OCI-LY7 (cell line): Measurements from ENCODE around the gene CNGA4. TPM values are rescaled to one million over a fixed set of nuclear protein-coding genes. Genes with fewer than 3 reads are reported as not detected.
A peak's percentile ranks its signal among the peaks of the same experiment; 100 is the strongest.

Source experiments
- BruUV-seq: library from RNA; stranded (reverse); fragments of 400-500 nt; replicated peaks from 2 replicates; lab custom pipeline; 2021; lab: Mats Ljungman, UMichigan
- CTCF ChIA-PET: fragments of 300-600 bp; sonication (Branson Sonifier 250); formaldehyde crosslinking; loops from one replicate; lab custom pipeline; 2022; ENCODE audit warnings: antibody characterized with exemption; ENCODE audit not compliant: unreplicated experiment; lab: Charles Lee
- POLR2A ChIA-PET: fragments of 300-600 bp; sonication (Branson Sonifier 250); formaldehyde crosslinking; loops from one replicate; lab custom pipeline; 2022; ENCODE audit warnings: antibody characterized with exemption; lab: Charles Lee
- DNase-seq: peaks from one replicate; pipeline ENCODE4 v3.0.0-alpha.2; 2015; ENCODE audit warnings: low spot score
- H2AFZ ChIP-seq: fragments of 200-600 bp; sonication (generic), shearing (Covaris generic); 2 replicates; pipeline ENCODE4 v1.6.1; 2014; ENCODE audit warnings: mild to moderate bottlenecking, antibody characterized with exemption, low read length, moderate library complexity
- H3K27ac ChIP-seq: fragments of 200-600 bp; sonication (generic); 2 replicates; pipeline ENCODE4 v1.5.1; 2014; ENCODE audit warnings: mixed run types, low read depth, mild to moderate bottlenecking, moderate library complexity, low read length, inconsistent platforms; ENCODE audit not compliant: poor library complexity, severe bottlenecking
- H3K36me3 ChIP-seq: fragments of 200-600 bp; sonication (generic); 2 replicates; pipeline ENCODE4 v1.6.1; 2014; ENCODE audit warnings: mild to moderate bottlenecking, antibody characterized with exemption, low read length, moderate library complexity, mixed read lengths; ENCODE audit not compliant: insufficient read depth
- H3K4me1 ChIP-seq: fragments of 200-600 bp; sonication (generic); 2 replicates; pipeline ENCODE4 v1.5.1; 2014; ENCODE audit warnings: mild to moderate bottlenecking, low read length; ENCODE audit not compliant: insufficient read depth, poor library complexity, severe bottlenecking
- H3K4me2 ChIP-seq: fragments of 200-600 bp; sonication (generic); 2 replicates; pipeline ENCODE4 v1.6.1; 2014; ENCODE audit warnings: mild to moderate bottlenecking, low read length
- H3K4me3 ChIP-seq: fragments of 200-600 bp; sonication (generic); 2 replicates; pipeline ENCODE4 v1.5.1; 2014; ENCODE audit warnings: mild to moderate bottlenecking, low read depth, low read length; ENCODE audit not compliant: poor library complexity, severe bottlenecking
- H3K79me2 ChIP-seq: fragments of 200-600 bp; sonication (generic); 2 replicates; pipeline ENCODE4 v1.6.1; 2016; ENCODE audit warnings: low read depth, mild to moderate bottlenecking, low read length, moderate library complexity, mixed read lengths; ENCODE audit not compliant: insufficient read depth
- H3K9me2 ChIP-seq: fragments of 200-600 bp; sonication (generic); 2 replicates; pipeline ENCODE4 v1.6.1; 2016; ENCODE audit warnings: mild to moderate bottlenecking, low read length, mixed read lengths; ENCODE audit not compliant: insufficient read depth
- H3K9me3 ChIP-seq: fragments of 200-600 bp; sonication (generic); 2 replicates; pipeline ENCODE4 v1.6.1; 2014; ENCODE audit warnings: mild to moderate bottlenecking, mixed run types, low read length, mixed read lengths
- H4K20me1 ChIP-seq: fragments of 200-600 bp; sonication (generic); 2 replicates; pipeline ENCODE4 v1.6.1; 2014; ENCODE audit warnings: mild to moderate bottlenecking, antibody characterized with exemption, low read length, moderate library complexity, mixed read lengths; ENCODE audit not compliant: insufficient read depth
- EZH2phosphoT487 ChIP-seq: fragments of 200-600 bp; sonication (generic); IDR thresholded peaks from 2 replicates; pipeline ENCODE4 v1.6.1; 2018; ENCODE audit warnings: low read depth, borderline replicate concordance, mild to moderate bottlenecking, mixed run types, antibody characterized with exemption, low read length, moderate library complexity, mixed read lengths
- intact Hi-C: fragments of 100-400 bp; cut with micrococcal nuclease; formaldehyde crosslinking; loops from one replicate; pipeline ENCODE4 v1.10.0; 2022; ENCODE audit not compliant: unreplicated experiment
- total RNA-seq, 2 experiments: library from RNA; depleted of rRNA in 1 of 2; stranded (reverse); fragments of >200 nt in 1 of 2; shearing (Covaris generic) in 1 of 2; gene quantifications; 2 replicates each; pipeline ENCODE4 v1.2.3, GENCODE V29; 2014 to 2022
- TF ChIP-seq, protein P1 (sequence below): fragments of 200-600 bp; sonication (generic); conservative IDR thresholded peaks from 2 replicates; pipeline ENCODE4 v1.5.1; 2014; ENCODE audit warnings: mild to moderate bottlenecking, antibody characterized with exemption, low read length, moderate library complexity, mixed read lengths

Gene CNGA4
- total RNA-seq, 2 experiments from 2014 or later = 0.28 to 0.97 TPM

GRCh38 chr11:6269994-6270393 lies 31.1 kb downstream of the CNGA4 start:
- H3K9me2 ChIP-seq = no peaks in the 10 kb centered on the region
- BruUV-seq = no TSS peak
- CTCF ChIA-PET = no interaction called here
- H2AFZ ChIP-seq = no peak overlapping the region
- H3K27ac ChIP-seq = no peak overlapping the region
- H3K36me3 ChIP-seq = no peaks in the 10 kb centered on the region
- no peak overlapping the region for H3K4me3 ChIP-seq
- H4K20me1 ChIP-seq = no peaks in the 10 kb centered on the region
- intact Hi-C loops = loop anchor here (5.0 kb wide), 1 partner anchor 47 kb away; no protein-coding TSS in a partner anchor
- H3K4me2 ChIP-seq = no peak overlapping the region
- no peak for DNase-seq
- H3K79me2 ChIP-seq = no peaks in the 10 kb centered on the region
- TF ChIP-seq EZH2phosphoT487 = no peak
- TF ChIP-seq, protein P1, sequence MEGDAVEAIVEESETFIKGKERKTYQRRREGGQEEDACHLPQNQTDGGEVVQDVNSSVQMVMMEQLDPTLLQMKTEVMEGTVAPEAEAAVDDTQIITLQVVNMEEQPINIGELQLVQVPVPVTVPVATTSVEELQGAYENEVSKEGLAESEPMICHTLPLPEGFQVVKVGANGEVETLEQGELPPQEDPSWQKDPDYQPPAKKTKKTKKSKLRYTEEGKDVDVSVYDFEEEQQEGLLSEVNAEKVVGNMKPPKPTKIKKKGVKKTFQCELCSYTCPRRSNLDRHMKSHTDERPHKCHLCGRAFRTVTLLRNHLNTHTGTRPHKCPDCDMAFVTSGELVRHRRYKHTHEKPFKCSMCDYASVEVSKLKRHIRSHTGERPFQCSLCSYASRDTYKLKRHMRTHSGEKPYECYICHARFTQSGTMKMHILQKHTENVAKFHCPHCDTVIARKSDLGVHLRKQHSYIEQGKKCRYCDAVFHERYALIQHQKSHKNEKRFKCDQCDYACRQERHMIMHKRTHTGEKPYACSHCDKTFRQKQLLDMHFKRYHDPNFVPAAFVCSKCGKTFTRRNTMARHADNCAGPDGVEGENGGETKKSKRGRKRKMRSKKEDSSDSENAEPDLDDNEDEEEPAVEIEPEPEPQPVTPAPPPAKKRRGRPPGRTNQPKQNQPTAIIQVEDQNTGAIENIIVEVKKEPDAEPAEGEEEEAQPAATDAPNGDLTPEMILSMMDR = 0 out of 2 replicates have a peak, but pooled peaks have one; percentile 11
- H3K4me1 ChIP-seq = no peaks in the 10 kb centered on the region
- POLR2A ChIA-PET = interaction anchor here (0.6 kb wide), 1 partner anchor 10 kb away, joined by 4 read pairs; no protein-coding TSS in a partner anchor
- H3K9me3 ChIP-seq = no peaks in the 10 kb centered on the region

DNA sequence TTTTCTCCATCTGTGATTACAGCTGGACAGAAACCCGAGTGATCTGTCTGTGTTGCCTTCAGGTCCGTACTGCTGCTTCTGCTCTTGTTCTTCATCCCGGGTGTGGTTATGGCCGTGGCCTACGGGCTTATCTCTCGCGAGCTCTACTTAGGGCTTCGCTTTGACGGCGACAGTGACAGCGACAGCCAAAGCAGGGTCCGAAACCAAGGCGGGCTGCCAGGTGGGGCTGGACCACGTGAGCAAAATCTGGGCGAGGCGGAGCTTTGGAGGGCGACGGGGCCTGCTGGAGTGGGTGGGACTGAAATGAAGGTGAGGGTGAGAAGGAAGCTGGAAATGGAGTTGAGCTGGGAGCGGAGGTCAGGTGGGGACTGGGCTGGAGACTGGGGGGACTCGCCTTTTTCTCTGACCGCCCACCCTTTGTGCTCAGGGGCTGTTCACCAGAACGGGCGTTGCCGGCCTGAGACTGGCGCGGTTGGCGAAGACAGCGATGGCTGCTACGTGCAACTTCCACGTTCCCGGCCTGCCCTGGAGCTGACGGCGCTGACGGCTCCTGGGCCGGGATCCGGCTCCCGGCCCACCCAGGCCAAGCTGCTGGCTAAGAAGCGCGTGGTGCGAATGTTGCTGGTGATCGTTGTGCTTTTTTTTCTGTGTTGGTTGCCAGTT lies 31.8 kb downstream of the CNGA4 start:
- CTCF ChIA-PET = no interaction called here
- POLR2A ChIA-PET = no interaction called here
- no peak for DNase-seq
- Histone ChIP-seq H3K4me1 (no peaks in the 10 kb centered on the region), H2AFZ (no peak overlapping the region), H3K36me3 (no peaks in the 10 kb centered on the region), H3K4me2 (no peak overlapping the region), H3K9me2 (no peaks in the 10 kb centered on the region), H4K20me1 (no peaks in the 10 kb centered on the region), H3K79me2 (no peaks in the 10 kb centered on the region), H3K4me3 (no peak overlapping the region), H3K9me3 (no peaks in the 10 kb centered on the region), H3K27ac (no peak overlapping the region)
- no TSS peak for BruUV-seq
- TF ChIP-seq, protein P1 = no peak
- no peak for TF ChIP-seq EZH2phosphoT487
- intact Hi-C loops = no loop called here

DNA sequence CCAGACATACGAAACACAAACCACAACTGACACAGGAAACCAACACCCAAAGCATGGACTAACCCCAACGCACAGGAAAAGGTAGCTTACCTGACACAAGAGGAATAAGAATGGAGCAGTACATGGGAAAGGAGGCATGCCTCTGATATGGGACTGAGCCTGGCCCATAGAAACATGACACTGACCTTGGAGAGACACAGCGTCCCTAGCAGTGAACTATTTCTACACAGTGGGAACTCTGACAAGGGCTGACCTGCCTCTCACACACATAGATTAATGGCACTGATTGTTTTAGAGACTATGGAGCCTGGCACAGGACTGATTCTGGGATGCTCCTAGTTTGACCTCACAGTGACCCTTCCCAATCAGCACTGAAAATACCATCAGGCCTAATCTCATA lies 32.7 kb downstream of the CNGA4 start:
- no peak for DNase-seq
- H3K4me2 ChIP-seq = no peak overlapping the region
- CTCF ChIA-PET = no interaction called here
- intact Hi-C loops = no loop called here
- no TSS peak for BruUV-seq
- TF ChIP-seq, protein P1 = no peak
- H3K36me3 ChIP-seq = no peaks in the 10 kb centered on the region
- no peak overlapping the region for H2AFZ ChIP-seq
- no peaks in the 10 kb centered on the region for H3K4me1 ChIP-seq
- H4K20me1 ChIP-seq = no peaks in the 10 kb centered on the region
- H3K27ac ChIP-seq = no peak overlapping the region
- H3K4me3 ChIP-seq = no peak overlapping the region
- POLR2A ChIA-PET = no interaction called here
- no peaks in the 10 kb centered on the region for H3K79me2 ChIP-seq
- no peaks in the 10 kb centered on the region for H3K9me3 ChIP-seq
- H3K9me2 ChIP-seq = no peaks in the 10 kb centered on the region
